Stimulated activated CD4-positive, alpha-beta T cell treated with anti-CD3 and anti-CD28 coated beads, TNF-alpha, amount 100 ng/mL, for 24 hours (primary cell): ENCODE data around the gene ADAMTS2.

ENCODE experiments used
- DNase-seq, 3 experiments: peaks; one replicate each; pipeline ENCODE4 v3.0.0-alpha.2; 2020; ENCODE audit warnings: low read depth in 3 of 3

The ADAMTS2 gene

GRCh38 chr5:179124853-179125788 lies 220.1 kb downstream of the ADAMTS2 start:
- DNase-seq = no peak

GRCh38 chr5:179124273-179124852 lies 220.9 kb downstream of the ADAMTS2 start:
- no peak for DNase-seq

- no peak for DNase-seq
These were observed 221.6 kb downstream of the ADAMTS2 start for GRCh38 chr5:179123491-179124272.

DNA sequence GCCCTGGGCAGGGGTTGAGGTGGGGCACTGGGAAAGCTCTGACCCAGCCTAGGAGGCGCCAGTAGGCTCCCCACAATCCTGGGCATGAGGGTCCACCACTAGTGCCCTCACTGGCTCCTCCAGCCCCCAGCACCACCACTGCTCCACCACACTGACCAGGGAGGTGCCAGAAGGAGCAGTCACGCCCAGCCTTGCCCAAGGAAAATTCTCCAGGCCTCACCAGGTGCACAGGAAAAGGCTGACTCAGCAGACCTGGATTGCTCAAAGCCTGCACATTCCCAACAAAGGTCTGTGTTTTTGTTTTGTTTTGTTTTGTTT lies 222.2 kb downstream of the ADAMTS2 start:
- no peak for DNase-seq

- no peak for DNase-seq
These were observed 222.7 kb downstream of the ADAMTS2 start for GRCh38 chr5:179122411-179123108.

- no peak for DNase-seq
These were observed 223.6 kb downstream of the ADAMTS2 start for GRCh38 chr5:179121667-179122111.

DNA sequence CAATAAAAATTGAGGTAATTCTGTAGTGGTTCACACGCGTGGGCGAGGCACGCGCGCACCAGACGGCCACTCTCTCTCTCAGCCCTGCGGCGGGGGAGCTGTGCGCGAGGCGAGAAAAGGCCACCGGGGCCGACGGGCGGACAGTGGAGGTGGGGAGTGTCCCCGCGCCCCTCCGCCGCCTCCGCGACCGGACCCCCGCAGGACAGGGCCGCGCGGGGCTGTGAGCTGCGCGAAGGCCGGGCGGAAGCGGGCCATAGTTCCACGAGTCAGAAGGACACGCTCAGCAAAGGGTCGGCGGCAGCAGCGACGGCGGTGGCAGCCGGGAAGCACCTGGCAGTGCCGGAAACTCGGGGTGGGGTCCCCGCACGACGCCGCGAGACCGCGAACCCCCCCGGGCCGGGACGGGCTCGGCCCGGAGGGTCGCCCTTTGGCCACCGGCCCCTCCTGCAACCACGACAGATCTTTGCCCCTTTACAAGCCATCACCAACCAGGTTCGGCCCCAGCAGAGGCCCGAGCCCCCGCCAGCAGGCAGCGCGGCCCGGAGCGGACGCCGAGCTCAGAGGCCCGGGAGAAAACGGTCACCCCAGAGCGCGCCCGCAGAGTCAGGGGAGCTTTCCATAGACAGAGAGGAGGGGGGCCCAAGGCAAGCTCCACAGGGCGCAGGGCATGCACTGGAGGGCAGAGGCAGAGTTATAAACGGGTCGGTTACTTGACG lies 224.2 kb downstream of the ADAMTS2 start:
- no peak for DNase-seq

DNA sequence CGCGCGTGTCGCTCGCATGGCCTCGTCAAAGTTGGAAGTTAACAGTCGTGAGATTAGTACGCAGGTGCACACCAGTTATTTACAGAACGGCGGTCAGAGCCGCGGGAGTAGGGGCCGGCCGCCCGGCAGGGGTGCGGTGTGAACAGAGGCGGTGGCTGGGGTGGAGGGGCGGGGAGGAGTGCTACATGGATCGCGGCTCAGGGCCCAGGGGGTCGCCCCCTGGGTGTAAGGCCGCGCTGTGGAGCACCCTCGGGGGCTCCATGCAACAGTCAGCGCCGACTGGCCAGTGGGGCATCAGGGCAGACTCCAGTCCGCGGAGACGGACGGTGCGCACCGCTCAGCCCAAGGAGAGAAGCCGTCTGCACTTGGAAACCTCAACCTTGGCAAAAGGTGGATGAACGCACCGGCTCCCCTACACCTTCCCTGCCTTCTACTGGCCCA lies 224.8 kb downstream of the ADAMTS2 start:
- no peak for DNase-seq

DNA sequence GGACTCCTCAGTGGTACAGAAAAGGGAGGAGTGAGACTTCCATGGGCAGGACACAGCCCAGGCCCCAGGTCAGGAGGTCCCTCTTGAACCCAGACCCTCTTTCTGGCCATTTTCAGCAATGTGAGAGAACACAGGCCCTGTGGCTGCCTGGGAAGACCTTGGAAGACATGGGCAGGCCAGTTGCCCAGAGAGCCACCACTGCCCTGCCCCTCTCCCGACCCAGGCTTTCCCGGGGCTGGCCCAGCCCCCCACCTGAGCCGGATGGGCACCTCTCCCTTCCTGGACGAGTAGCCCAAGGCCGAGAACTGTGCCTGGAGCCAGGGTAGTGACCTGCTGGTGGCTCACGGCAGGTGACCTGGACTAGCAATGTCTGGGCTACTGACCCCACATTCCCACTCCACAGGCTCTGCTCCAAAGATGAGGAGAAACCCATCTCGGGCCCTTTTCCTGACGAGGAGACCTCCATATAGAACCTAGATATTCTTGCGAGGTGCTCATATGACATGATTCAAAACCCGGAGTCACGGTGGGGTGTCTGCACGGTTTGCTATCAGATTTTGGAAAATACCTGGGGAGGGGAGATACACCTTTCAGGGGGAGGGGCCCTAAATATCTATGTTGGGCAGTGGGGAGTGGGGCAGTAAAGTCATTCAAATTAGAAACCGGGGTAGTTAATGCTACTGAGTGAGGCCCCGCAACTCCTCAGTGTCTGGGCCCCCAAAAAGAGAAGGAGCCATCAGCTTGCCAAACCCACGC lies 225.7 kb downstream of the ADAMTS2 start:
- DNase-seq = no peak

GRCh38 chr5:179118756-179119414 lies 226.4 kb downstream of the ADAMTS2 start:
- DNase-seq = no peak

- DNase-seq = no peak
These were observed 226.9 kb downstream of the ADAMTS2 start for GRCh38 chr5:179118338-179118737.

DNA sequence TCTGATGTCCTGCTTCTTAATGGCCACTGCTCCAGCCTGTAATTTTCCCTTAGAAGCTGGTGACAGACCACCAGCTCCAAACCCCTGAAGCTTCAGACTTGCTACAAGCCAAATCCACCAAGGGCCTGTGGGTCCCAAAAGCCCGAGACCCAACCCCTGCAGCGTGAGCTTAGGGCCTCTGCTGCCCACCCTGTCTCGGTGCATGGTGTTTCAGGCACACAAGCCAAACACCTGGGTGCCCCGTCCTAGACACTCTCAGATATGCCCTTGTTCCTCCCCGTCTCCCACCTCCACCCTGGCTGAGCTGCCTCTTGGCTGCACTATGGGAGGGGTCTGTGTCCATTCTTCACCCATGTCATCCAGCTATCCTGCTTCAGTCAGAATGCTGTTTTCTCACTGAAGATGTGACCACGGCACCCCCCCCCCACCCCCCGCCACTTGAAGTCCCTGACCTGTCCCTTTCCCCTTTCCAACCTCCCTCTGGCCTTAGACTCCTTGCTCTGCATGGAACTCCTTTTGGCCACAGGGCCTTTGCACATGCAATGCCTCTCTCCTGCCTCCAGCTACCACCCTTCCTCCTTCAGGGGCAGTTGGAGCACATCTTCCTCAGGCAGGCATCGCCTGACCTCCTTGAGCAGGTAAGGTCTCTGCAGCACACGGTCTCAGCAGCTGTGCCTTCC lies 229.3 kb downstream of the ADAMTS2 start:
- DNase-seq = no peak

- no peak for DNase-seq
These were observed 230.0 kb downstream of the ADAMTS2 start for GRCh38 chr5:179115307-179115706.

DNA sequence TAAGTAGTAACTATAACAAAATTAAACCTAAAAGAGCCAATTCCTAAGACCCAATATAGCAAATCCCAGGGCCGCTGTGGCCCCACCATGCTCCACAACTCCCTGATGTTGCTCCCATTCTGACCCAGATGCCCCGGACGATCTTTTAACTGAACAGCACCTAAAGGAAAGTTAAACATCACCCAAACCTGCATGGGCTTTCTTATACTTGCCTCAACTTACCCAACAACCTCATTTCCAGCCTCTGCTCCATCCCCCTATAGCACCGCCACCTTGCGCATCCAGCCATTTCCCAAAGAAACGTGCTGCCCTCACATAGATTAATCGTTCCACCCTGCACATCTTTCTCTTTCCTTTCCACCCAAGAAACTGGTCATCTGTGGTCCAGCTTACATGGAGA lies 230.5 kb downstream of the ADAMTS2 start:
- no peak for DNase-seq

DNA sequence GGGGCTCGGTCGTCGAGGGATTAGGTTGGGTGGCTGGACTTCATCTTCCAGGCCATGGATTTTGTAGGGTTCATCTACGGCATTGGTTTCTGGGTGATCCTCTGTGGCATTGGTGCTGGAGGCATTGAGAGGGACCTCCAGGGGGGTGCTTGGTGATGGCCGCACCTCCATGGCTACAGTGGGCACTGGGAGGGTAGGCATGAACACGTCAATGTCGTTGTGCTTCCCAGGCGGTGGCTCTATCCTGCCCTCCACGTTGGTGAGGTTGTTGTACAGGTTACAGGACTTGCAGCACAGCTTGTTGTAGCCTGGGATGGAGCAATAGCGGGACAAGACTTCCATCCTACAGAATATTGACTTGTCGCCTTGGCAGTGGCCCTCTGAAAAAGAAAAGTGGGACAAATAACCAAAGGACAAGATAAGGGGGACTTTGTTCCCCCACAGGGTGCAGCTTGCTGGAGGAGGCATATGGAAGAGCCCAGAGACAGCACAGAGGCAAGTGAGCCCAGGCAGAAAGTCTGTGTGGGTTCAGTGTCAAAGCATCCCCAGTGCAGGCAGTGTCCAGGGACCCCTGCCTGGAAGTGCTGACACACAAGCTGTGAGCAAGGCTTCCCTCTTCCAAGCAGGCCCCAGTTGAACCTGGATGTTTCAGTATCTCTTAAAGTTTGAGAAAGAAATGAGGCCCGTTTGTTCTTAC lies 231.2 kb downstream of the ADAMTS2 start:
- no peak for DNase-seq

DNA sequence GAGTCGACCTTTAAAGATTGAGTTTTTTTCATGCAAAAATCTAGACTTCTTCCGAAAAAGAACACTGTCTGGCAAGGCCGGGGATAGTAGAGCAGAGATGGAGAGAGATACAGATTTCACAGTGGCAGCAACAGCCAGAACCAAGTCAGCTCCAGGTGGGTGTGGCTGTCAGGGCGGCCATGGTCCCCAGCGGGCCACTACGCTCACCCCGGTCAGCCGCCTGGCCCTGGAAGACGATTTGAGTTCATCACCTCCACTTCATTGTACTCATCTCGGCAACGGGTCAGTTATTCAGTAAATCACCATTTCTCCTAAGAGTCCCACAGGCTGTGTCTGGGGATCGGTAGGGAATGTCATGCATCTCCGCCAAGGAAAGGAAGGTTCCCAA lies 232.1 kb downstream of the ADAMTS2 start:
- no peak for DNase-seq

DNA sequence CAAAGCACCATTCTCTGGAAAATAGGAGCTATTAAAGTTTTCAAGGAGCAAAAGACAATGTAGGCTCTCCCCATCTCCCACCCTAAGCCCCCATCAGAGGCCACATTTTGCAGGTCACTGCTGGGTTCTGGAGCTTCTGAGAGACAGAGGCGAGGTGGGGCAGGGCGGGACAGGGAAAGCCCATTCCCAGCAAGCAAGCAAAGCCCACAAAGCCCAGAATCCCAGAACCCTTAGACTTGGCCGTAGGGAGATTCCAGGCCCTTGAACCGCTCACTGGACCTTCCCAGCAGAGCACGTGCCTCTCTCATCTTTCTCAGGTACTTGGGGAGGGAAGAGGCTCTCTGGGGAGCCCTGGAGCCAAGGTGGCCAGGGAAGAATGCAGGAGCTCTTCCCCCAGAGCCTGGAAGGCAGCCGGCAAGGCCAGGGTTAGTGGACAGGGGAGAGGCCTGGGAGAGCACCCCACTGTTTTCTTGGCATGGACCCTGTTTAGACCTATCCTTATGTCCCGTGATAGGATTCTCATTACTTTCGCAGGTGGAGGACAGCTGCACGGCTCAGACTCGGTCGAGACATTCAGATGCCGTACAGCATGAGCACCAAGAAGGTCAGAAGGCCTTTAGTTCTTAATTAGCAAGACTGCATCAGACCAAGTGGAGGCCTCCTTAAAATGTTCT lies 232.7 kb downstream of the ADAMTS2 start:
- DNase-seq = no peak
